ENCODE measurements around the gene APBA3. TPM values are rescaled to one million over a fixed set of nuclear protein-coding genes. Genes with fewer than 3 reads are reported as not detected.

The APBA3 gene
- 10 to 100 TPM; 13.1 to 20.8 (median 16.5) TPM for polyA plus RNA-seq
- long read RNA-seq, donor 1 = 0 reads
- long read RNA-seq, donor 2, partial matches to known transcripts = 0 of 3 reads
- long read RNA-seq, donor 2, other reads (novel, unspliced or antisense) = 0 of 3 reads
- long read RNA-seq, donor 3, partial matches to known transcripts = 0 of 7 reads
- long read RNA-seq, donor 3, other reads (novel, unspliced or antisense) = 0 of 7 reads
- long read RNA-seq, donor 4 = 0 reads
- long read RNA-seq, donor 5, partial matches to known transcripts = 0 of 1 reads
- long read RNA-seq, donor 5, other reads (novel, unspliced or antisense) = 0 of 1 reads
- long read RNA-seq, donor 6 = 0 reads
- long read RNA-seq, donor 7, partial matches to known transcripts = 0 of 2 reads
- long read RNA-seq, donor 7, other reads (novel, unspliced or antisense) = 0 of 2 reads
- long read RNA-seq, donor 8 = 0 reads
- long read RNA-seq, donor 9, partial matches to known transcripts = 0 of 1 reads
- long read RNA-seq, donor 9, other reads (novel, unspliced or antisense) = 0 of 1 reads
- long read RNA-seq, donor 10, partial matches to known transcripts = 0 of 2 reads
- long read RNA-seq, donor 10, other reads (novel, unspliced or antisense) = 0 of 2 reads

DNA sequence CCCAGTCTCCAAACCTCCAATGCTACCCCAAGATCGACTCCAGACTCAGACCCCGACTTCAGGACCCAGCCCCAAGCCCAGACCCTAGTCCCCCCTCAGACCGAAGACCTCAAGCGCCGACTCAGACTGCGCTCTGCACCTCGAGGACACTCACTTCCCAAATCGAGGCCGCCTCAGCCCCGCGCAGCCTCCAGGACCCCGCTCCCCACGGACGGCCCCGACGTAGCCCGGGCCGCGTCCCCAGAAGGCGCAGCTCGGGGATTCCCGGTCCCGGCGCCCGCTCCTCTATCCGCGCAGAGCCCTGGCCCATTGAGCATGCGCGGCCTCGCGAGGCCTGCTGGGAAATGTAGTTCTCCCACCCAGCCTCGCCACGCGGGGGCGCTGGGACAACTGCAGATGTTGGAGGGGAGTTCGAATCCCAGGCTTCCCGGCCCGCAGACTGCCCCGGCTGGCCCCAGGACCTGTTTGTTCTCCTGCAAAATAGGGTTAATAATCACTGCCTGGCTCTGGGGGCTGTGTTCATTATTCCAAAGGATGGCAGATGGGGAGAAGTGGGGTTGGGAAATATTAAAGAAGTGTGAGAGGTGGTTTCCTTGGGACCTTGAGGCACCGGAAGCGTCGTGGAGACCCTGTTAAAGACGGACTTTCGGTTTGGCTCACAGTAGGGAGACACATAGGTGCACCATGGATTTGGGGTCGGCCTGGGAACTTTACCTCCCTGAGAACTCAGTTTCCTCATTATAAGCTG, at the start of gene APBA3:
Gene APBA3 (minus strand): TSS at position 311 of the 748 bp plus-strand sequence. CDS start 1,428 bp downstream, outside the sequence.
- FAIRE-seq = no peak
- Histone ChIP-seq H3K27me3 (ENCODE audit: control insufficient read depth in 3 of 3, insufficient read depth in 3 of 3, low read length in 3 of 3) (no peaks in the 10 kb centered on the region), H3K4me3 (ENCODE audit: low read depth in 1 of 3, low read length in 3 of 3) (peak within 1 kb of the TSS; percentile 82 to 92 (median 92)), H3K9me3 (ENCODE audit: control insufficient read depth in 2 of 2, insufficient read depth in 1 of 2, low read depth in 1 of 2, low read length in 1 of 2) (no peaks in the 10 kb centered on the region), H3K27ac (ENCODE audit: low read depth in 1 of 3, low read length in 2 of 3) (peak within 1 kb of the TSS; percentile 91 to 100 (median 96)), H3K36me3 (ENCODE audit: control insufficient read depth in 3 of 3, insufficient read depth in 2 of 3, low read depth in 1 of 3, low read length in 3 of 3) (peaks cover 0 to 38% (median 5%) of the 10 kb centered on the region in 3 donors), H3K4me1 (ENCODE audit: control insufficient read depth in 3 of 3, insufficient read depth in 2 of 3, low read depth in 1 of 3, low read length in 2 of 3) (peaks cover 0 to 12% (median 5%) of the 10 kb centered on the region in 3 donors)
- peak; percentile 91 to 94 for DNase-seq
- 1 to 5% (median 3%) methylated on average over 45 of the region's 45 CpGs for WGBS, 3 donors

DNA sequence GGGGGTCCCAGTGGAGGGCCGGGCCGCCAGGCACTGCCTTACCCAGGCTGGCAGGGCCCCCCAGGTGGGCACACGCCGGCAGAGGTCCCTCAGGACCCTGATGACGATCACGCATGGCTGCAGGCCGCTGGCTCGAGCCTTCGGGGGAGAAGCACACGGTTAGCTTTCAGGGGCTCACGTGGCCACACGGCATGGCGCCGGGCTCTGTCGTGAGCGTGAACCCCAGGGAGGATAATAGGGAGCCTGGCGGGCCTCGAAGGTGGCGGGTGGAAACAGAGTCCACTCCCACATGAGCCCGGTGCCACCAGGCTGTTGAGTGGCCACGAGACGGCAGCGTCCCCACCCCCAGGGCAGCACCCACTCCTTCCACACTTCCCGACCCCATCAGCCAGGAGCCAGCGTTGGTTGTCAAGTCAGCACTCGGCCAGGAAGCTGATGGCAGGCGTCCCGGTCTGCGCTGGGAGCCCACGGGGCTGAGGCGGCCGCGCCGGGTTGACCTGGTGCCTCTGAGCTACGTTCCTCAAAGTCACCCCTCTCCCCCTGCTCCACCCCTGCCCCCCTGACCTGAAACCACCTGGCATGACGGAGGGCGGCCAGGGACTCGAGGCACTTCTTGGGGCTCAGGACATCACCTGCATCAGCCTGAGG, 49.3 kb upstream of the APBA3 start:
- 75 to 83% (median 76%) methylated on average over 34 to 38 of the region's 38 CpGs for WGBS, 3 donors

GRCh38 chr19:3809881-3810707, 48.6 kb upstream of the APBA3 start:
- H3K9me3 ChIP-seq (ENCODE audit: control insufficient read depth in 2 of 2, insufficient read depth in 1 of 2, low read depth in 1 of 2, low read length in 1 of 2) = no peaks in the 10 kb centered on the region
- no peak overlapping the region for H3K27ac ChIP-seq (ENCODE audit: low read depth in 1 of 3, low read length in 2 of 3)
- no peak overlapping the region for H3K4me3 ChIP-seq (ENCODE audit: low read depth in 1 of 3, low read length in 3 of 3)
- H3K4me1 ChIP-seq (ENCODE audit: control insufficient read depth in 3 of 3, insufficient read depth in 2 of 3, low read depth in 1 of 3, low read length in 2 of 3) = no peaks in the 10 kb centered on the region
- WGBS, 3 donors = 75 to 80% (median 80%) methylated on average over 25 to 26 of the region's 26 CpGs
- FAIRE-seq (no peak), DNase-seq (no peak)
- H3K36me3 ChIP-seq (ENCODE audit: control insufficient read depth in 3 of 3, insufficient read depth in 2 of 3, low read depth in 1 of 3, low read length in 3 of 3) = no peaks in the 10 kb centered on the region
- H3K27me3 ChIP-seq (ENCODE audit: control insufficient read depth in 3 of 3, insufficient read depth in 3 of 3, low read length in 3 of 3) = no peaks in the 10 kb centered on the region

More for the DNA sequence above, 49.3 kb upstream of the APBA3 start:
- no peak for FAIRE-seq
- Histone ChIP-seq H3K4me1 (ENCODE audit: control insufficient read depth in 3 of 3, insufficient read depth in 2 of 3, low read depth in 1 of 3, low read length in 2 of 3) (no peaks in the 10 kb centered on the region), H3K27ac (ENCODE audit: low read depth in 1 of 3, low read length in 2 of 3) (no peak overlapping the region), H3K27me3 (ENCODE audit: control insufficient read depth in 3 of 3, insufficient read depth in 3 of 3, low read length in 3 of 3) (no peaks in the 10 kb centered on the region), H3K9me3 (ENCODE audit: control insufficient read depth in 2 of 2, insufficient read depth in 1 of 2, low read depth in 1 of 2, low read length in 1 of 2) (no peaks in the 10 kb centered on the region), H3K36me3 (ENCODE audit: control insufficient read depth in 3 of 3, insufficient read depth in 2 of 3, low read depth in 1 of 3, low read length in 3 of 3) (no peaks in the 10 kb centered on the region), H3K4me3 (ENCODE audit: low read depth in 1 of 3, low read length in 3 of 3) (no peak overlapping the region)
- no peak for DNase-seq

DNA sequence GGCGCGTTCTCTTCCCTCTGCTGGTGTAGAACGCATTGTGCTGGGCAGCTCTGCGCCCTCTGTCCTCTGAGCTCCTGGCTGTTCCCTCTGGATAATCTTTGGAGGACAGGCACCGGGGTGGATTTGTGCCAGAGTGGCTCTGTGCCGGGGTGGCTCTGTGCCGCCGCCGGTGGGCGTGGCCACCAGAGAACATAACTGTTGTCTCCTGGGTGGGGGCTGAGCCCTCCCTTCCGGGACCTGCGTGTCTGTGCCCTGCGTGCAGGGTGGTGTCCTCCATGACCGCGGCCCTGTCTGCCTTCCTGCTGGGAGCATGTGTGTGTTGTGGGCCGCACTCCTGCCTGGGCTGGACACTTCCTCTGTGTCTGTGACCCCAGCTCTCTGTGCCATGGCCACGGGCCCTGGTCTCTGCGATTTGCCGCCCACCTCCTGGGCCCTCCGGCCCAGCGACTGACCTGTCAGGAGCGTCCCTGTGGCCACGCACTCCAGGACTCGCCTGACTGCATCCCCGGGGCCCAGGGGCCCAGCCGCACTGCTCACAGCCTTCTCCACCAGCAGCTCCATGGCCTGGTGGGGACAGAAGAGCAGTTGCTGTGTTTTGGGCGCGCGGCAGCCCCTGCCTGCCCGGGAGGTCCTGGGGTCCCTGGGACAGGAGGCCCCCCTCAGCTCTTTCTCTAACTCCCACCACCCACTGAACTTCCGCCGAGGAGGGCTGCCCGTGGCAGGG, 47.1 kb upstream of the APBA3 start:
- DNase-seq (no peak), FAIRE-seq (no peak)
- H3K9me3 ChIP-seq (ENCODE audit: control insufficient read depth in 2 of 2, insufficient read depth in 1 of 2, low read depth in 1 of 2, low read length in 1 of 2) = no peaks in the 10 kb centered on the region
- H3K27me3 ChIP-seq (ENCODE audit: control insufficient read depth in 3 of 3, insufficient read depth in 3 of 3, low read length in 3 of 3) = peaks cover 0 to 3% (median 0%) of the 10 kb centered on the region in 3 donors
- WGBS, 3 donors = 72 to 85% (median 82%) methylated on average over 28 to 33 of the region's 33 CpGs
- H3K4me1 ChIP-seq (ENCODE audit: control insufficient read depth in 3 of 3, insufficient read depth in 2 of 3, low read depth in 1 of 3, low read length in 2 of 3) = no peaks in the 10 kb centered on the region
- H3K27ac ChIP-seq (ENCODE audit: low read depth in 1 of 3, low read length in 2 of 3) = no peak overlapping the region
- H3K4me3 ChIP-seq (ENCODE audit: low read depth in 1 of 3, low read length in 3 of 3) = no peak overlapping the region
- no peaks in the 10 kb centered on the region for H3K36me3 ChIP-seq (ENCODE audit: control insufficient read depth in 3 of 3, insufficient read depth in 2 of 3, low read depth in 1 of 3, low read length in 3 of 3)

DNA sequence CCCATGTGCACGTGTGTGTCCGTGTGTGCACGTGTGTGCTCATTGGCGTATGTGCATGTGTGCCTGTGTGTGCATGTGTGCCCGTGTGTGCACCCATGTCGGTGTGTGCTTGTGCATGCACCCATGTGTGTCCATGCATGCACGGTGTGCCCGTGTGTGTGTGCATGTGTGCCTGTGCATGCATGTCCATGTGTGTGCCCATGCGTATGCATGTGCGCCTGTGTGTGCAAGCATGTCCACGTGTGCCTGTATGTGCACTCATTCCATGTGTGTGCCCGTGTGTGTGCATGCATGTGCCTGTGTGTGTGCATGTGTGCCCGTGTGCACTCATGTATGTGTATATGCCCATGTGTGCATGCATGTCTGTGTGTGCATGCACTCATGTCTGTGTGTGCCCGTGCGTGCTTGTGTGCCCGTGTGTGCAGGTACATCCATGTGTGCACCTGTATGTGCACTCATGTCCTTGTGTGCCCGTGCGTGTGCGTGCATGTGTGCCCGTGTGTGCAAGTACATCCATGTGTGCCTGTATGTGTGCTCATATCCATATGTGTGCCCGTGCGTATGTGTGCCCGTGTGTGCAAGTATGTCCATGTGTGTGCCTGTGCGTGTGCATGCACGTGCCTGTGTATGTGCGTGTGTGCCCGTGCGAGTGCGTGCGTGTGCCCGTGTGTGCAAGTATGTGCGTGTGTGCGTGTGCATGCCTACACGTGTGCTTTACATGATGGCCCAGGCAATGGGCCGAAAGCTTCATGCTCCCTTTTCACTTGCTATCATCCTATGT, 46.3 kb upstream of the APBA3 start:
- DNase-seq = no peak
- H3K36me3 ChIP-seq (ENCODE audit: control insufficient read depth in 3 of 3, insufficient read depth in 2 of 3, low read depth in 1 of 3, low read length in 3 of 3) = no peaks in the 10 kb centered on the region
- no peaks in the 10 kb centered on the region for H3K4me1 ChIP-seq (ENCODE audit: control insufficient read depth in 3 of 3, insufficient read depth in 2 of 3, low read depth in 1 of 3, low read length in 2 of 3)
- WGBS, 3 donors = 91 to 96% (median 95%) methylated on average over 35 of the region's 35 CpGs
- H3K9me3 ChIP-seq (ENCODE audit: control insufficient read depth in 2 of 2, insufficient read depth in 1 of 2, low read depth in 1 of 2, low read length in 1 of 2) = no peaks in the 10 kb centered on the region
- H3K27ac ChIP-seq (ENCODE audit: low read depth in 1 of 3, low read length in 2 of 3) = no peak overlapping the region
- H3K4me3 ChIP-seq (ENCODE audit: low read depth in 1 of 3, low read length in 3 of 3) = no peak overlapping the region
- H3K27me3 ChIP-seq (ENCODE audit: control insufficient read depth in 3 of 3, insufficient read depth in 3 of 3, low read length in 3 of 3) = peaks cover 0 to 5% (median 0%) of the 10 kb centered on the region in 3 donors
- FAIRE-seq = no peak

- Histone ChIP-seq H3K4me3 (ENCODE audit: low read depth in 1 of 3, low read length in 3 of 3) (no peak overlapping the region), H3K4me1 (ENCODE audit: control insufficient read depth in 3 of 3, insufficient read depth in 2 of 3, low read depth in 1 of 3, low read length in 2 of 3) (no peaks in the 10 kb centered on the region), H3K27ac (ENCODE audit: low read depth in 1 of 3, low read length in 2 of 3) (no peak overlapping the region), H3K36me3 (ENCODE audit: control insufficient read depth in 3 of 3, insufficient read depth in 2 of 3, low read depth in 1 of 3, low read length in 3 of 3) (no peaks in the 10 kb centered on the region), H3K27me3 (ENCODE audit: control insufficient read depth in 3 of 3, insufficient read depth in 3 of 3, low read length in 3 of 3) (peaks cover 0 to 10% (median 0%) of the 10 kb centered on the region in 3 donors), H3K9me3 (ENCODE audit: control insufficient read depth in 2 of 2, insufficient read depth in 1 of 2, low read depth in 1 of 2, low read length in 1 of 2) (no peaks in the 10 kb centered on the region)
- FAIRE-seq (no peak), DNase-seq (no peak)
- WGBS, 3 donors = 70 to 85% (median 81%) methylated on average over 19 of the region's 19 CpGs
Observed at GRCh38 chr19:3807131-3807480, 45.6 kb upstream of the APBA3 start.

DNA sequence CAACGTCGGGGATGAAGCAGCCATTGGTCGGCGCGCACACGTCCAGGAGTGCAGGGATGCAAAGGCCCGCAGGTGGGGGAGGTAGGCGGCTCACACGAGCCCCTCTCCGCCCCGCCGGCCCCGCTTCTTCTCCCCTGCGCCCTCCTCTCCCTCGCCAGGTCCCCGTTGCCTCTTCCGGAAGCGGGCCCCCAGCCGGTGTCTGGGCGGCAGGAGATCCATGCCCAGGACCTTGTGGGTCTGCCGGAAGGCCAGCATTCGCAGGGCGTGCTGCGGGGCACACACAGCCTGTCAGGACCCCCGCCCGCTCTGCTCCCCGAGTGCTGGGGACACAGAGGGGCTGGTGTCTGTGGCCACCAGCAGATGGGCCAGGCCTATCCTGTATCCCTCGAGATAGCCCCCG, 44.4 kb upstream of the APBA3 start:
- no peak overlapping the region for H3K4me3 ChIP-seq (ENCODE audit: low read depth in 1 of 3, low read length in 3 of 3)
- H3K4me1 ChIP-seq (ENCODE audit: control insufficient read depth in 3 of 3, insufficient read depth in 2 of 3, low read depth in 1 of 3, low read length in 2 of 3) = no peaks in the 10 kb centered on the region

More for the DNA sequence above, 44.4 kb upstream of the APBA3 start:
- FAIRE-seq (no peak), DNase-seq (no peak)
- Histone ChIP-seq H3K9me3 (ENCODE audit: control insufficient read depth in 2 of 2, insufficient read depth in 1 of 2, low read depth in 1 of 2, low read length in 1 of 2) (no peaks in the 10 kb centered on the region), H3K27me3 (ENCODE audit: control insufficient read depth in 3 of 3, insufficient read depth in 3 of 3, low read length in 3 of 3) (peaks cover 0 to 22% (median 7%) of the 10 kb centered on the region in 3 donors), H3K27ac (ENCODE audit: low read depth in 1 of 3, low read length in 2 of 3) (no peak overlapping the region), H3K36me3 (ENCODE audit: control insufficient read depth in 3 of 3, insufficient read depth in 2 of 3, low read depth in 1 of 3, low read length in 3 of 3) (no peaks in the 10 kb centered on the region)
- WGBS, 3 donors = 87 to 90% (median 90%) methylated on average over 27 to 29 of the region's 29 CpGs
